Spleen (tissue), 7 donors: Measurements from ENCODE around the gene SNX8.

Source experiments
- CTCF ChIP-seq, 11 experiments: fragments of 200-600 bp in 7 of 11; fragments of 450-650 bp in 4 of 11; sonication (generic) in 4 of 11; IDR thresholded peaks in 8 of 11; conservative IDR thresholded peaks in 3 of 11; 1 replicate in 7 of 11; 2 replicates in 4 of 11; pipeline versions ENCODE4 v1.4.0 to v1.8.0; 2016 to 2021; ENCODE audit warnings: antibody characterized with exemption in 11 of 11, inconsistent platforms in 4 of 11, mild to moderate bottlenecking in 1 of 11
- POLR2AphosphoS5 ChIP-seq, 3 donors: sonication (generic); formaldehyde crosslinking; IDR thresholded peaks; one replicate each; pipeline ENCODE4 v1.5.1; 2017; ENCODE audit warnings: antibody characterized with exemption in 3 of 3
- donor health status: DM: no; HTN: no; CAD: no; lungs with moderate emphysema.
- donor health status: DM: no; HTN: no; CAD: no.
- donor health status: DM: no; HTN: no; CAD: no.

GRCh38 chr7:2253021-2253420, 61.2 kb downstream of the SNX8 start:
- TF ChIP-seq CTCF (IDR thresholded peaks at IDR 0.05 in 8 of 11, conservative IDR thresholded peaks at IDR 0.05 in 3 of 11) (no peak), POLR2AphosphoS5 (IDR thresholded peaks at IDR 0.05) (peak in 1 of 3 donors; percentile 46)
